K562 (cell line): ENCODE results near the gene CHST15. TPM values are rescaled to one million over a fixed set of nuclear protein-coding genes. Genes with fewer than 3 reads are reported as not detected.

Experiments used
- ATAC-seq: fragments of 200-7000 bp; cut with Tn5 transposase; 3 replicates; pipeline ENCODE4 v1.9.1; 2020; ENCODE audit warnings: moderate library complexity
- BruUV-seq: library from RNA; stranded (reverse); fragments of 400-500 nt; replicated peaks from 2 replicates; lab custom pipeline; 2021; lab: Mats Ljungman, UMichigan
- CTCF ChIA-PET: fragments of 300-600 bp; formaldehyde crosslinking; extraction: SDS; loops from one replicate; lab custom pipeline; 2021; ENCODE audit warnings: low intra/inter-chr PET ratio; lab: Yijun Ruan, JAX
- POLR2A ChIA-PET: fragments of 300-600, 350-650 bp; sonication (Branson Sonifier 250); formaldehyde crosslinking; extraction: SDS; loops from one replicate; lab custom pipeline; 2021; ENCODE audit warnings: antibody characterized with exemption, inconsistent platforms; lab: Yijun Ruan, JAX
- DNase-seq, 4 experiments: peaks; one replicate each; pipeline versions ENCODE4 v3.0.0 to v3.0.0-alpha.2; 2011 to 2018; ENCODE audit warnings: low spot score in 3 of 4, mixed read lengths in 3 of 4; ENCODE audit errors: extremely low read depth in 1 of 4
- FAIRE-seq: peaks from 2 replicates; lab custom pipeline; 2011; peaks lifted over from hg19 to GRCh38; lab: Jason Lieb, UNC
- H2AFZ ChIP-seq: 2 replicates; pipeline ENCODE4 v1.6.0; 2011; ENCODE audit warnings: low read depth, low read length, control low read depth, inconsistent platforms
- H3K27ac ChIP-seq: fragments of 200-600 bp; 3 replicates; pipeline ENCODE4 v1.8.0; 2011; ENCODE audit warnings: low read depth, mild to moderate bottlenecking, control low read depth, inconsistent platforms, low read length, moderate library complexity, mixed read lengths; ENCODE audit errors: extremely low read depth
- H3K27me3 ChIP-seq, 2 experiments: fragments of 300-600 bp in 1 of 2; 2 replicates in 1 of 2; 3 replicates in 1 of 2; pipeline versions ENCODE4 v1.6.0 to v1.8.0; 2011; ENCODE audit warnings: inconsistent platforms in 2 of 2, low read length in 2 of 2, mild to moderate bottlenecking in 1 of 2, mixed read lengths in 1 of 2, moderate library complexity in 1 of 2; ENCODE audit not compliant: control insufficient read depth in 2 of 2, insufficient read depth in 2 of 2
- H3K36me3 ChIP-seq: fragments of 300-600 bp; 3 replicates; pipeline ENCODE4 v1.8.0; 2011; ENCODE audit warnings: mild to moderate bottlenecking, low read length, inconsistent platforms; ENCODE audit not compliant: control insufficient read depth, insufficient read depth
- H3K4me1 ChIP-seq, 2 experiments: fragments of 200-600 bp in 1 of 2; replicated peaks in 1 of 2; 2 replicates in 1 of 2; 3 replicates in 1 of 2; pipeline versions ENCODE4 v1.5.1 to v1.8.0; 2011; ENCODE audit warnings: inconsistent platforms in 2 of 2, low read length in 2 of 2, mild to moderate bottlenecking in 1 of 2, mixed read lengths in 1 of 2, moderate library complexity in 1 of 2; ENCODE audit not compliant: control insufficient read depth in 2 of 2, insufficient read depth in 2 of 2
- H3K4me2 ChIP-seq: 2 replicates; pipeline ENCODE4 v1.6.1; 2011; ENCODE audit warnings: low read length, control low read depth, inconsistent platforms, mixed read lengths; ENCODE audit not compliant: insufficient read depth
- H3K4me3 ChIP-seq: fragments of 200-600 bp; sonication (generic), shearing (Covaris generic); 2 replicates; pipeline ENCODE4 v1.5.1; 2016; ENCODE audit warnings: control low read depth, inconsistent platforms
- H3K79me2 ChIP-seq: fragments of 200-600 bp; 3 replicates; pipeline ENCODE4 v1.8.0; 2011; ENCODE audit warnings: low read length, inconsistent platforms; ENCODE audit not compliant: control insufficient read depth, insufficient read depth
- H3K9ac ChIP-seq, 2 experiments: 2 replicates each; pipeline versions ENCODE4 v1.6.0 to v1.6.1; 2011; ENCODE audit warnings: low read depth in 2 of 2, low read length in 2 of 2, control low read depth in 1 of 2, inconsistent platforms in 1 of 2, mild to moderate bottlenecking in 1 of 2, mixed read lengths in 1 of 2; ENCODE audit not compliant: insufficient read depth in 1 of 2
- H3K9me1 ChIP-seq: one replicate; pipeline ENCODE4 v1.6.0; 2011; ENCODE audit warnings: inconsistent platforms, mild to moderate bottlenecking, low read length, moderate library complexity; ENCODE audit not compliant: control insufficient read depth, insufficient read depth
- H3K9me3 ChIP-seq: replicated peaks from 2 replicates; pipeline ENCODE4 v1.5.1; 2011; ENCODE audit warnings: low read depth, low read length, inconsistent platforms; ENCODE audit not compliant: control insufficient read depth, insufficient read depth
- H4K20me1 ChIP-seq: replicated peaks from 2 replicates; pipeline ENCODE4 v1.6.1; 2011; ENCODE audit warnings: low read length, inconsistent platforms, mixed read lengths; ENCODE audit not compliant: control insufficient read depth, insufficient read depth
- CBX3 ChIP-seq, 2 experiments: IDR thresholded peaks; 1 replicate in 1 of 2; 2 replicates in 1 of 2; pipeline ENCODE4 v1.6.1; 2012; ENCODE audit warnings: inconsistent platforms in 2 of 2, low read length in 2 of 2, borderline replicate concordance in 1 of 2, control low read depth in 1 of 2
- POLR2G ChIP-seq: fragments of 200-400 bp; formaldehyde crosslinking; IDR thresholded peaks from 2 replicates; pipeline ENCODE4 v1.6.1; 2017; ENCODE audit warnings: low read depth, mild to moderate bottlenecking, antibody characterized with exemption, low read length, moderate library complexity
- RFX1 ChIP-seq: fragments of 450-650 bp; IDR thresholded peaks from 2 replicates; pipeline ENCODE4 v1.6.1; 2016; ENCODE audit warnings: mild to moderate bottlenecking, moderate library complexity
- SRF ChIP-seq, 2 experiments: fragments of 250-450, 450-650 bp in 1 of 2; sonication (Bioruptor Pico) in 1 of 2; sonication (generic) in 1 of 2; formaldehyde crosslinking; IDR thresholded peaks; 2 replicates each; pipeline versions ENCODE4 v1.5.0 to v1.5.1; 2020 to 2022; ENCODE audit warnings: mild to moderate bottlenecking in 1 of 2, missing genetic modification reagents in 1 of 2
- TCFL5 ChIP-seq: fragments of 250-450 bp; sonication (Bioruptor Pico); conservative IDR thresholded peaks from 2 replicates; pipeline ENCODE4 v1.6.1; 2021; ENCODE audit warnings: mild to moderate bottlenecking, moderate library complexity, matching md5 sums
- ZNF184 ChIP-seq: sonication (generic); formaldehyde crosslinking; IDR thresholded peaks from 2 replicates; pipeline ENCODE4 v1.5.0; 2020; ENCODE audit warnings: missing genetic modification reagents
- ZNF282 ChIP-seq: sonication (generic); formaldehyde crosslinking; IDR thresholded peaks from 2 replicates; pipeline ENCODE4 v1.8.1; 2023; ENCODE audit warnings: missing genetic modification reagents
- ZNF354B ChIP-seq: fragments of 250-450 bp; sonication (Bioruptor Pico); IDR thresholded peaks from 2 replicates; pipeline ENCODE4 v1.4.0; 2020
- ZNF699 ChIP-seq: fragments of 250-450 bp; sonication (Bioruptor Pico); IDR thresholded peaks from 2 replicates; pipeline ENCODE4 v1.8.0; 2021; ENCODE audit warnings: mild to moderate bottlenecking, moderate library complexity; ENCODE audit not compliant: insufficient replicate concordance
- WGBS: fragments of 100-300 bp; shearing (Covaris generic); methylation state at CpG from one replicate; pipeline ENCODE4 v1.1.6; 2016; ENCODE audit warnings: low coverage, mixed read lengths; ENCODE audit not compliant: insufficient coverage; ENCODE audit errors: missing lambda C conversion rate; 5-methylcytosine and 5-hydroxymethylcytosine counted together
- in situ Hi-C: fragments of 300-500 bp; cut with MboI; formaldehyde crosslinking; loops from 4 replicates; pipeline ENCODE4 v1.15.0; 2018; ENCODE audit warnings: inconsistent platforms, mixed read lengths
- intact Hi-C: fragments of 100-400 bp; cut with micrococcal nuclease; formaldehyde crosslinking; loops from 2 replicates; pipeline ENCODE4 v1.14.2; 2022
- polyA plus RNA-seq, 8 experiments: library from polyadenylated mRNA; depleted of rRNA in 4 of 8; stranded (reverse) in 5 of 8; unstranded in 3 of 8; fragments of >200 nt; fragmentation: Nextera tagmentation in 2 of 8; fragmentation: Illumina TruSeq in 1 of 8; extraction: Ambion mirVana in 2 of 8; extraction: Trizol in 1 of 8; gene quantifications; 2 replicates each; pipeline versions ENCODE4 v1.2.1 to v1.2.3, GENCODE V29; 2011 to 2014; ENCODE audit warnings: inconsistent platforms in 1 of 8, missing spikeins in 1 of 8
- total RNA-seq, 7 experiments: library from RNA; depleted of rRNA in 6 of 7; stranded (reverse); fragments of >200 nt in 6 of 7; fragmentation: Illumina TruSeq in 2 of 7; extraction: Trizol in 2 of 7; gene quantifications; 2 replicates each; pipeline versions ENCODE4 v1.2.1 to v1.2.3, GENCODE V29; 2011 to 2021; ENCODE audit warnings: low replicate concordance in 1 of 7
- TF ChIP-seq, protein P1 (sequence below): sonication (generic); formaldehyde crosslinking; IDR thresholded peaks from 2 replicates; pipeline ENCODE4 v1.8.1; 2023; ENCODE audit warnings: mild to moderate bottlenecking, missing genetic modification reagents

The CHST15 gene
- total and polyA plus RNA-seq, 9 of the 15 experiments (the other 6 are each of a cell fraction or from before 2014, with no cell fraction given) = 0.04 to 0.16 (median 0.08) TPM

DNA sequence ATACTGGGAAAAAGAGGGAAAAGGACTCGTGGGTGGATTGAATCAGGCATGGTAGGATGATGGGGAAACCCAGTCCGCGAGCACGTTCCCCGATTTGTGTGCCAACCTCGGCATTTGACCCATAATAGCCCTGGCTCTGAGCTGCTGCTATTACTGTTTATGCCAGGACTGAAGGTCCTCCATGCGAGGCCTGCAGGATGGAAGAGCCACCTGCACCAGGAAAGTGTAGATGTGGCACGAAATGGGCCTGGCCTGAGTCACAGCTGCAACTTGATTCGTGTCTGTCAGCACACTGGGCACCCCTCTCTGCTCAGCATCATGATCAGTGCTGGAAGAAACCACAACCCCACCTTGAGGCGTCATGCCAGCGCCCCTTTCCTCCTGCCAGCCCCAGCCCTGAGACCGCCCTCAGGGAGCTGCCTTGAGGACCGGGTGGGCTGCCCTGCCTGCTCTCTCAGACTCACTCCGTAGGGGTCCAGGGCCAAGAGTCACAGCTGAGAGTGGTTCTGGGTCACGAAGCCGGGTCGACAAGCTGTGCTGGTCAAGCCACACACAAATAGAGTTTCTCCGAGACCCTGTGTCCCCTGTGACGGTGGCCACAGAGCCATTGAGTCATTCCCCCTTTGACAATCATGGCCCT, 74.4 kb downstream of the CHST15 start:
- no peaks in the 10 kb centered on the region for H3K36me3 ChIP-seq
- intact Hi-C loops (no loop called here), in situ Hi-C loops (loop anchor here (25.0 kb wide), 1 partner anchor 493 kb away; no protein-coding TSS in a partner anchor)
- DNase-seq (no peak), ATAC-seq (no peak), FAIRE-seq (no peak)
- no peaks in the 10 kb centered on the region for H3K9me3 ChIP-seq
- no peaks in the 10 kb centered on the region for H3K79me2 ChIP-seq
- ChIA-PET POLR2A (no interaction called here), CTCF (no interaction called here)
- H3K4me3 ChIP-seq = no peak overlapping the region
- TF ChIP-seq CBX3 (IDR thresholded peaks at IDR 0.05; ENCODE audit: borderline replicate concordance in 1 of 2, low read length in 2 of 2) (no peak), TCFL5 (no peak), ZNF354B (no peak), ZNF699 (no peak), ZNF184 (no peak), RFX1 (no peak), POLR2G (no peak), SRF (CRISPR knock-in tag; IDR thresholded peaks at IDR 0.05) (no peak), ZNF282 (CRISPR knock-in tag) (no peak)
- TF ChIP-seq, protein P1, sequence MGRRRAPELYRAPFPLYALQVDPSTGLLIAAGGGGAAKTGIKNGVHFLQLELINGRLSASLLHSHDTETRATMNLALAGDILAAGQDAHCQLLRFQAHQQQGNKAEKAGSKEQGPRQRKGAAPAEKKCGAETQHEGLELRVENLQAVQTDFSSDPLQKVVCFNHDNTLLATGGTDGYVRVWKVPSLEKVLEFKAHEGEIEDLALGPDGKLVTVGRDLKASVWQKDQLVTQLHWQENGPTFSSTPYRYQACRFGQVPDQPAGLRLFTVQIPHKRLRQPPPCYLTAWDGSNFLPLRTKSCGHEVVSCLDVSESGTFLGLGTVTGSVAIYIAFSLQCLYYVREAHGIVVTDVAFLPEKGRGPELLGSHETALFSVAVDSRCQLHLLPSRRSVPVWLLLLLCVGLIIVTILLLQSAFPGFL = no peak
- H3K4me2 ChIP-seq = no peak overlapping the region
- H3K9me1 ChIP-seq = peaks cover 3% of the 10 kb centered on the region
- BruUV-seq = no TSS peak
- H3K4me1 ChIP-seq = no peaks in the 10 kb centered on the region
- peaks cover 0 to 37% of the 10 kb centered on the region in 2 experiments; a peak in 2 of 5 replicates for H3K27me3 ChIP-seq
- H4K20me1 ChIP-seq = no peaks in the 10 kb centered on the region
- under 1% methylated on average over 17 of the region's 19 CpGs for WGBS
- H2AFZ ChIP-seq = no peak overlapping the region
- no peak overlapping the region for H3K9ac ChIP-seq
- no peak overlapping the region for H3K27ac ChIP-seq
